OCI-LY3 (cell line): Measurements from ENCODE around the gene ADCY6.

Experiments used
- H2AFZ ChIP-seq: fragments of 200-600, 300-600 bp; shearing (Covaris generic); 2 replicates; pipeline ENCODE4 v1.6.0; 2014; ENCODE audit warnings: antibody characterized with exemption, low read depth, low read length
- H3K27ac ChIP-seq: fragments of 200-600, 300-600 bp; sonication (generic); 2 replicates; pipeline ENCODE4 v1.5.1; 2014; ENCODE audit warnings: mild to moderate bottlenecking, low read length, moderate library complexity, mixed read lengths
- H3K27me3 ChIP-seq: fragments of 200-600, 300-600 bp; sonication (generic); 2 replicates; pipeline ENCODE4 v1.6.1; 2014; ENCODE audit warnings: low read depth, low read length, mixed read lengths
- H3K36me3 ChIP-seq: fragments of 200-600, 300-600 bp; sonication (generic); replicated peaks from 2 replicates; pipeline ENCODE3; 2014; ENCODE audit warnings: low read depth, low read length, mixed read lengths
- H3K4me1 ChIP-seq: fragments of 300-600, 200-600 bp; sonication (generic); 2 replicates; pipeline ENCODE4 v1.6.1; 2014; ENCODE audit warnings: low read length, mixed read lengths
- H3K4me2 ChIP-seq: fragments of 200-600, 300-600 bp; sonication (generic); 2 replicates; pipeline ENCODE4 v1.6.1; 2014; ENCODE audit warnings: low read length, mixed read lengths
- H3K4me3 ChIP-seq: fragments of 300-600, 200-600 bp; sonication (generic); 2 replicates; pipeline ENCODE4 v1.5.1; 2014; ENCODE audit warnings: antibody characterized with exemption, mild to moderate bottlenecking, low read length, moderate library complexity
- H3K79me2 ChIP-seq: fragments of 300-600, 200-600 bp; shearing (Covaris generic); 2 replicates; pipeline ENCODE4 v1.6.1; 2014; ENCODE audit warnings: mild to moderate bottlenecking, low read length, mixed read lengths
- H3K9ac ChIP-seq: fragments of 300-600, 200-600 bp; shearing (Covaris generic); 2 replicates; pipeline ENCODE4 v1.6.0; 2014; ENCODE audit warnings: mild to moderate bottlenecking, low read length, moderate library complexity
- H3K9me3 ChIP-seq: fragments of 200-600, 300-600 bp; shearing (Covaris generic); 2 replicates; pipeline ENCODE4 v1.6.1; 2014; ENCODE audit warnings: low read length, mixed read lengths; ENCODE audit not compliant: insufficient read depth
- H4K20me1 ChIP-seq: fragments of 200-600, 300-600 bp; sonication (generic); 2 replicates; pipeline ENCODE4 v1.6.1; 2016; ENCODE audit warnings: low read length, mixed read lengths; ENCODE audit not compliant: insufficient read depth
- CTCF ChIP-seq: fragments of 200-600, 300-600 bp; sonication (generic); IDR thresholded peaks from 2 replicates; pipeline ENCODE4 v1.5.1; 2014; ENCODE audit warnings: antibody characterized with exemption, low read length, low read depth
- EZH2phosphoT487 ChIP-seq: fragments of 200-600 bp; shearing (Covaris generic); IDR thresholded peaks from 2 replicates; pipeline ENCODE4 v1.6.1; 2018; ENCODE audit warnings: antibody characterized with exemption, mixed run types, low read depth

ADCY6 gene

GRCh38 chr12:48786591-48787544 lies 2.0 kb downstream of the ADCY6 start:
- Histone ChIP-seq H3K79me2 (no peaks in the 10 kb centered on the region), H3K9me3 (no peaks in the 10 kb centered on the region), H4K20me1 (no peaks in the 10 kb centered on the region), H3K4me3 (no peak overlapping the region), H3K36me3 (no peaks in the 10 kb centered on the region), H3K4me2 (no peak overlapping the region), H3K9ac (no peak overlapping the region), H3K27me3 (0 out of 2 replicates have a peak, but pooled peaks cover 3% of the 10 kb centered on the region), H3K27ac (no peak overlapping the region), H3K4me1 (peaks cover 13% of the 10 kb centered on the region), H2AFZ (no peak overlapping the region)
- no peak for TF ChIP-seq CTCF
- no peak for TF ChIP-seq EZH2phosphoT487

GRCh38 chr12:48783432-48783831 lies 5.5 kb downstream of the ADCY6 start:
- H3K79me2 ChIP-seq = no peaks in the 10 kb centered on the region
- H3K36me3 ChIP-seq = no peaks in the 10 kb centered on the region
- H3K27me3 ChIP-seq = 0 out of 2 replicates have a peak, but pooled peaks cover 3% of the 10 kb centered on the region
- no peak overlapping the region for H3K27ac ChIP-seq
- peaks cover 8% of the 10 kb centered on the region; the same call in 1 of the 2 replicates for H3K4me1 ChIP-seq
- H3K4me2 ChIP-seq = no peak overlapping the region
- H4K20me1 ChIP-seq = no peaks in the 10 kb centered on the region
- TF ChIP-seq EZH2phosphoT487 (no peak), CTCF (no peak)
- H2AFZ ChIP-seq = no peak overlapping the region
- H3K4me3 ChIP-seq = no peak overlapping the region
- no peaks in the 10 kb centered on the region for H3K9me3 ChIP-seq
- H3K9ac ChIP-seq = no peak overlapping the region

- Histone ChIP-seq H3K9ac (no peak overlapping the region), H3K79me2 (no peaks in the 10 kb centered on the region), H3K27me3 (0 out of 2 replicates have a peak, but pooled peaks cover 2% of the 10 kb centered on the region), H2AFZ (no peak overlapping the region), H3K9me3 (no peaks in the 10 kb centered on the region), H3K4me3 (no peak overlapping the region), H4K20me1 (no peaks in the 10 kb centered on the region), H3K27ac (no peak overlapping the region), H3K36me3 (no peaks in the 10 kb centered on the region), H3K4me2 (no peak overlapping the region), H3K4me1 (peaks cover 2% of the 10 kb centered on the region; the same call in 1 of the 2 replicates)
- TF ChIP-seq EZH2phosphoT487 (no peak), CTCF (no peak)
Observed at GRCh38 chr12:48782457-48783395, 6.2 kb downstream of the ADCY6 start.
